Measurements from ENCODE around the gene PPP1R3G.

GRCh38 chr6:5127106-5127687 is 42.1 kb downstream of the PPP1R3G start:
- TF ChIP-seq CTCF (conservative IDR thresholded peaks at IDR 0.05; ENCODE audit: low read depth, low read length) (no peak), POLR2A (IDR thresholded peaks at IDR 0.05; ENCODE audit: low read depth, low read length) (no peak), RFX5 (IDR thresholded peaks at IDR 0.05; ENCODE audit: low read depth, low read length) (no peak), RAD21 (IDR thresholded peaks at IDR 0.05; ENCODE audit: low read length) (no peak), SMC3 (IDR thresholded peaks at IDR 0.05; ENCODE audit: low read depth, low read length) (no peak), BHLHE40 (IDR thresholded peaks at IDR 0.05; ENCODE audit: low read depth, low read length) (no peak), FOS (IDR thresholded peaks at IDR 0.05; ENCODE audit: low read depth, low read length) (no peak), ELK1 (IDR thresholded peaks at IDR 0.05; ENCODE audit: borderline replicate concordance, low read depth, low read length) (no peak)

Data from IMR-90 (cell line).